HG03342 (cell line): ENCODE measurements around the gene SNUPN.

Experiments used
- ATAC-seq: cut with Tn5 transposase; IDR thresholded peaks from one replicate; pipeline ENCODE4 v1.9.1; 2021; ENCODE audit warnings: mild to moderate bottlenecking, moderate library complexity; ENCODE audit not compliant: unreplicated experiment

SNUPN gene

GRCh38 chr15:75625542-75626347, at the start of gene SNUPN:
TSS of gene SNUPN (minus strand) at chr15:75625725. CDS start at chr15:75621051, 4,674 bp downstream.
- peak; percentile 72 for ATAC-seq

- no peak for ATAC-seq
These were observed 48.8 kb upstream of the SNUPN start for GRCh38 chr15:75674366-75674765.

- no peak for ATAC-seq
These were observed 48.1 kb upstream of the SNUPN start for GRCh38 chr15:75673426-75674235.

- no peak for ATAC-seq
These were observed 47.3 kb upstream of the SNUPN start for GRCh38 chr15:75672646-75673425.

DNA sequence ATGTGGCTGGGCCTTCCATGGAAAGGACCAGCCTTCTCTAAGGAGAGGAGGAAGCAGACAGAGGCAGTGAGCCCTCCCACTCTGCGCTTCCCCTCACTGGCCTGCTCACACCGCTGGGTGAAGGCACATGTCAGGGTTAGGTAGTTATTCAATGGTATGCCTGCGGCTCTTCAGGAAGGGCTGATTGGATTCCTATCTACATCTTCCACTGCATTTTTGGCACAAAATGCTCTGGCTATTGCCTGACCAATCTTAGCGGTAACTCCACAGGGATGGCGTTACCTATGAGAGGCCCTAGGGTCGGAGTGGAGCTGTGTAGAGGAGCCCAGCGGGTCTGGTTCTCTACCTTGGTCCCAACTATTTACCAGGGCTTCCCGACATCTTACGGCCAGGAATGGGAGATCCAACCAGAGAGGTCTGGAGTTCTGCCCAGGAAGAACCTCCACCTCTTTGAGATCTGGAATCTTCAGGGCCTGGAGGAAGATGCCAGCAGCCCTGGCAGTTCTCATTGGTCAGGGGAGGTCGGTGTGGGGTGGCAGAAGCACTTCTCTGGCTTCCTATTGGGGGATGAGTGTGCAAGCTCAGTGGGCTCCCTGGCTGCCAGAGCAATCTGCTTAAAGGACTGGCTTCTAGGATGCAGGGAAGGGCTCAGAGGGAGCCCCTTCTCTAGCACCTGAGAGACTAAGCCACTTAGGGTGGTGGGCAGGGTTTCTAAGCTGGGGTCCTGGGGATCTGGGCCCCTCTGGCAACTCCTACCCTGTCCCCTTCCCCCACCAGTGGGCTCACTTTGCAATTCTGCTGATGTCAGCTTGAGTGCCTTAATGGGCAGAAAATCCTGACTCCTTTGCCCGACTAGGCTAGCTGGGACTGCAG, 46.4 kb upstream of the SNUPN start:
- no peak for ATAC-seq

GRCh38 chr15:75669879-75670212, 44.3 kb upstream of the SNUPN start:
- ATAC-seq: no peak

DNA sequence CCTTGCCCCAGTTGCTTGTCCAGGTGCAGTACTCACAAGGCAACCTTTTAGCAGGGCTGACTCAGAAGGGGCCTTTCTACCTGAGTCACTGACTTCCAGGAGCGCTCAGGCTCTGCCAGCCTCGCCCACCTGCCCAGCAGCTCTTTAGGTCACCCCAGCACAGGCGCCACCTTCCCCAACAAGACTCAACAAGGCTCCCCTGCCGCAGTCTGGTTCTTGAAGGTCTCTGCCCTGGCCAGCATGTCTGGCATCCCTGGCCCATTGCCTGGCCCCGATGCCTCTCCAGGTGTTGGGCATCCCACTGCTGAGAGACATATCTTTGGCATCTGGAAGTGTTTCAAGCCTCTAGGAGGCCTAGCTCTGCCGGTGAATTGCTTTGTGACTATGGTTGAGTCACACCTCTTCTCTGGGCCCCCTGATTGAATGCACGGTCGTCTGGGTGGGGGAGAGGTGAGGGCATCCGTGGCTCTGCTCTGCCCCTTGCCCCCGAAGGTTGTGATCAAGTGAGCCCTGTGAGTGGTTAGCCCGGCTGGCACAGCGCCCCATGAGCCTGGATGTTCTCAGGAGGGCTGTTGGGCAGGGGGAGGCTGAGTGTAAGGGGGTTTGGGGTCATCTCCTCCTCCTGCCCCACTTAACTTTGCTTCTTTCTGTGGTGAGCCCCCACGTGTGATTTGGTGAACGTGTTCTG, 43.8 kb upstream of the SNUPN start:
- no peak for ATAC-seq

DNA sequence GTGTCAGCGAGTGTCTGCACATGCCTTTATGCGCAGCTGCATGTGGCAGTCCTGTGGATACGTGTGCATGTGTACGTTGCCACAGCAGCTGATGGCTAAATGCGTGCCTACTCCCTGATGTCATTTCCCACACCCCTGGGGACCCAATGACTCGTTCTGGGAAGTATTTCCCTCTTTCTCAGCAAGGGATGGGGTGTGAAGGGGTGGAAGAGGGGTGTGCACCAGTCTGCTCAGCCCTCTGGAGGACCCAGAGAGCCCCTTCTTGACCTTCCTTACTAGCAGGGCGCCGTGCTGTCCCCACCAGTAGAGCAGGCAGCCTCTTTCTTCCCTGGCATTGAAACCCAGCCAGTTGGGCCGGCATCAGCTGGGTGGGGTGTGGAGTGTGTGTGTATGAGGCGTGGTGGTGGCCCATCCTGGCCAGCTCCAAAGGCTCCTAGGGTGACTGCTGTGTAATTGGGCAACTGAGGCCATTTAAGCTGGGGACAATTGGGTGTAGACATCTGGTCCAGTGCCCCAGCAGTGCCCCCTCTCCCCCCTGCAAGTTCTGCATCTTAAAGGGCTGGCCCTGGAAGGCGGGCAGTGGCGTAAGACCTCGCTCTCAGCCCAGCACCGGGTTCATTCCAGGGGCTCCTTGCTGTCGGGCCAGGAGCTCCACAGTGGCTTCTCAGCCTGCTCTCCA, 41.4 kb upstream of the SNUPN start:
- ATAC-seq: no peak

DNA sequence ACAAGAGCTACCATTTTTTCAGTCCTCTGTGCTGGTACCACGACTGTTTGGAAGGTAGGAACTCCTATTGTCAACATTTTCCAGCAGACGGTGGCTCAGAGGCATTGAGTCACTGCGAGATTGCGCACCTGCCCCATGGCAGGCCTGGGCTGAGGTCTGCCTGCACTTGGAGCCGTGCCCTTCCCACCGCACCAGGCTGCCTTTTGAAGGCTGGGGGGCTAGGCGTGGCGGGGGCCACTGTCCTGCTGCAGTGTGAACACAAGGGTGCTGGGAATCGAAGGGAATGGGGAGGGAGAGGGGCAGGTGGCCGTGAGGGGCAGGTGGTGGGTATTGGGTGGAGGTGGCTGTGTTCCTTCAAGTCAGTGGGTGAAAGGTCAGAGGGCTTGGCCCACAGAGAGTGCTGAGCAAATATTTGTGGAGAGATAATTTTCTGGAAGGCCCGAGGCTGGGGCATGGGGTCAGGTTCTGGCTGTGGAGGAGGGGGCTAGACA, 38.5 kb upstream of the SNUPN start:
- ATAC-seq: no peak

GRCh38 chr15:75662823-75663519, 37.4 kb upstream of the SNUPN start:
- ATAC-seq: no peak

- no peak for ATAC-seq
These were observed 36.2 kb upstream of the SNUPN start for GRCh38 chr15:75661756-75662140.

GRCh38 chr15:75661100-75661755, 35.7 kb upstream of the SNUPN start:
- no peak for ATAC-seq

- no peak for ATAC-seq
These were observed 34.6 kb upstream of the SNUPN start for GRCh38 chr15:75659928-75660645.

GRCh38 chr15:75659141-75659771, 33.7 kb upstream of the SNUPN start:
- ATAC-seq: no peak

DNA sequence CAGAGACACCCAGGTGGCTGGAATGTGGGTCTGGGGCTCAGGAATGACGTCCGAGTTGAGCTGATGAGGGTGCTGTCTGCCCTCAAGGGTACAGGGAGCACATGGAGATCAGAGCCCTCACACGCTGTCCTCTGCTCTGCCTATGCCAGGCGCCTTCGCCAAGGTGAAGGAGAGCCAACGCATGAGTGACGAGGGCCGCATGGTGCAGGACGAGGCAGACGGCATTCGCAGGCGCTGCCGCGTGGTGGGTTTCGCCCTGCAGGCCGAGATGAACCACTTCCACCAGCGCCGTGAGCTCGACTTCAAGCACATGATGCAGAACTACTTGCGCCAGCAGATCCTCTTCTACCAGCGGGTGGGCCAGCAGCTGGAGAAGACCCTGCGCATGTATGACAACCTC, 31.3 kb upstream of the SNUPN start:
- ATAC-seq: no peak

- ATAC-seq: no peak
These were observed 30.8 kb upstream of the SNUPN start for GRCh38 chr15:75656331-75656730.

GRCh38 chr15:75655931-75656330, 30.4 kb upstream of the SNUPN start:
- ATAC-seq: no peak
